ENCODE measurements around the gene PHKA1. TPM values are rescaled to one million over a fixed set of nuclear protein-coding genes. Genes with fewer than 3 reads are reported as not detected.

Gene PHKA1
- polyA plus RNA-seq, 2 of the 4 experiments (the other 2 are of a cell fraction) = 18.3 to 35.4 TPM

- no peak overlapping the region for H3K27ac ChIP-seq
- H3K4me2 ChIP-seq = no peak overlapping the region
- FAIRE-seq (peak; percentile 98), ATAC-seq (no peak), DNase-seq (ENCODE audit: low read depth in 1 of 2, low spot score in 1 of 2) (peak in 1 of 2 experiments; percentile 22)
- peak in 1 of 2 experiments; percentile 18; a peak in 1 of 5 replicates for TF ChIP-seq RAD21 (conservative IDR thresholded peaks at IDR 0.05 in 1 of 2, IDR thresholded peaks at IDR 0.05 in 1 of 2)
- no peak for TF ChIP-seq CBX2 (IDR thresholded peaks at IDR 0.05; ENCODE audit: borderline replicate concordance, low read depth)
- CTCF ChIA-PET = interaction anchor here (1.1 kb wide), 2 partner anchors 16 to 41 kb away, joined by 3 to 5 read pairs; no protein-coding TSS in a partner anchor
- POLR2A ChIA-PET = interaction anchor here (0.6 kb wide), 1 partner anchor 1564 kb away, joined by 3 read pairs; no protein-coding TSS in a partner anchor
- H3K4me3 ChIP-seq = no peak overlapping the region
- 63% methylated on average over 2 of the region's 2 CpGs for WGBS (ENCODE audit: missing lambda C conversion rate)
- H3K9me3 ChIP-seq = no peaks in the 10 kb centered on the region
- H3K4me1 ChIP-seq = peaks cover 19% of the 10 kb centered on the region; the same call in 2 of the 3 replicates
Observed at GRCh38 chrX:72569786-72570185, 144.3 kb downstream of the PHKA1 start.

DNA sequence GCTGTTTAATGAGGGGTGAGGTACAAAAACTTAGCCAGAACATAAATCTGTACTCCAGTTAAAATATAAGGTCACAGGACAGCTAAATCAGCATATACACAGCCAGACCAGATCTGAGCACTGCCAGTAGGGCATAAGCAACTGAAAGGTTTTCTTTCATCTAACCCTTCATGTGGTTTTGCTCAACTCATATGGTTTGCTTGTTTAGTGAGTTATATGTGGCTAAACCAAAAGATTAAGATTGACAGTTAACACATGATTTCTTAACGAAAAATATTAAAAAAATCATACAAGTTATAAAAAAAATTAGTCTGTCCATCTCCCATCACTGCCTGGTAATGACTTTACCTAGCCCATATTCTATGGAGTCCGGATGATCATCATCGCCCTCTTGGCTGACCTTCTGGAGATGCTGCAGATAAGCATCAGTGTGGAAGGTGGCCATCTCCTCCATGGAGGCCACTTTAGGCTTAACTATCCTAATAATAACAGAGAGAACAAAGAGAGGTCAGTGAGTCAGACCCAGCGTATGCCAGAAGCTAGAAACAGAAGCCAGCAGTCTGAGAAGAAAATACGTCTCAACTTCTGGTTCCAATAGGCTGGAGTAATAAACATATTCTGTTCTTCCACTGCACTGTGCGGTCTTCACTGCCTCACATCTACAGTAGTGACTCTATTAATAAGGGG is 145.6 kb downstream of the PHKA1 start:
- DNase-seq (ENCODE audit: low read depth in 1 of 2, low spot score in 1 of 2) (no peak), ATAC-seq (no peak), FAIRE-seq (peak; percentile 96)
- ChIA-PET CTCF (no interaction called here), POLR2A (interaction anchor here (0.6 kb wide), 1 partner anchor 10 kb away, joined by 3 read pairs; no protein-coding TSS in a partner anchor)
- Histone ChIP-seq H3K4me1 (peaks cover 19% of the 10 kb centered on the region; the same call in 2 of the 3 replicates), H3K27ac (no peak overlapping the region), H3K9me3 (no peaks in the 10 kb centered on the region), H3K4me3 (no peak overlapping the region), H3K4me2 (no peak overlapping the region)
- 84% methylated on average over 6 of the region's 6 CpGs for WGBS (ENCODE audit: missing lambda C conversion rate)
- TF ChIP-seq ZFP36 (IDR thresholded peaks at IDR 0.05; ENCODE audit: borderline replicate concordance, partially characterized antibody) = no peak
- TF ChIP-seq, protein P1, sequence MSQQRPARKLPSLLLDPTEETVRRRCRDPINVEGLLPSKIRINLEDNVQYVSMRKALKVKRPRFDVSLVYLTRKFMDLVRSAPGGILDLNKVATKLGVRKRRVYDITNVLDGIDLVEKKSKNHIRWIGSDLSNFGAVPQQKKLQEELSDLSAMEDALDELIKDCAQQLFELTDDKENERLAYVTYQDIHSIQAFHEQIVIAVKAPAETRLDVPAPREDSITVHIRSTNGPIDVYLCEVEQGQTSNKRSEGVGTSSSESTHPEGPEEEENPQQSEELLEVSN (IDR thresholded peaks at IDR 0.05; ENCODE audit: borderline replicate concordance, low read depth) = no peak
- no peak for TF ChIP-seq RAD21 (conservative IDR thresholded peaks at IDR 0.05 in 1 of 2, IDR thresholded peaks at IDR 0.05 in 1 of 2)
- TF ChIP-seq GATA3 (IDR thresholded peaks at IDR 0.05; ENCODE audit: borderline replicate concordance) = no peak
- TF ChIP-seq RARB (CRISPR knock-in tag; IDR thresholded peaks at IDR 0.05) = no peak
- TF ChIP-seq, protein P2, sequence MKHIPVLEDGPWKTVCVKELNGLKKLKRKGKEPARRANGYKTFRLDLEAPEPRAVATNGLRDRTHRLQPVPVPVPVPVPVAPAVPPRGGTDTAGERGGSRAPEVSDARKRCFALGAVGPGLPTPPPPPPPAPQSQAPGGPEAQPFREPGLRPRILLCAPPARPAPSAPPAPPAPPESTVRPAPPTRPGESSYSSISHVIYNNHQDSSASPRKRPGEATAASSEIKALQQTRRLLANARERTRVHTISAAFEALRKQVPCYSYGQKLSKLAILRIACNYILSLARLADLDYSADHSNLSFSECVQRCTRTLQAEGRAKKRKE (CRISPR knock-in tag; IDR thresholded peaks at IDR 0.05; ENCODE audit: low read depth) = no peak
- no peak for TF ChIP-seq SREBF2 (IDR thresholded peaks at IDR 0.05)
- TF ChIP-seq HES2 (IDR thresholded peaks at IDR 0.05) = no peak
- TF ChIP-seq MAZ (IDR thresholded peaks at IDR 0.05; ENCODE audit: borderline replicate concordance, low read depth, low read length) = no peak
- no peak for TF ChIP-seq MAFK (IDR thresholded peaks at IDR 0.05; ENCODE audit: partially characterized antibody)
- no peak for TF ChIP-seq ZNF302 (CRISPR knock-in tag; IDR thresholded peaks at IDR 0.05)
- TF ChIP-seq REST (IDR thresholded peaks at IDR 0.05) = no peak
- TF ChIP-seq, protein P3, sequence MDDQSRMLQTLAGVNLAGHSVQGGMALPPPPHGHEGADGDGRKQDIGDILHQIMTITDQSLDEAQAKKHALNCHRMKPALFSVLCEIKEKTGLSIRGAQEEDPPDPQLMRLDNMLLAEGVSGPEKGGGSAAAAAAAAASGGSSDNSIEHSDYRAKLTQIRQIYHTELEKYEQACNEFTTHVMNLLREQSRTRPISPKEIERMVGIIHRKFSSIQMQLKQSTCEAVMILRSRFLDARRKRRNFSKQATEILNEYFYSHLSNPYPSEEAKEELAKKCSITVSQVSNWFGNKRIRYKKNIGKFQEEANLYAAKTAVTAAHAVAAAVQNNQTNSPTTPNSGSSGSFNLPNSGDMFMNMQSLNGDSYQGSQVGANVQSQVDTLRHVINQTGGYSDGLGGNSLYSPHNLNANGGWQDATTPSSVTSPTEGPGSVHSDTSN (IDR thresholded peaks at IDR 0.05) = no peak
- TF ChIP-seq KDM5A (IDR thresholded peaks at IDR 0.05) = no peak
